H1 (cell line): ENCODE data around the gene MYO1A. TPM values are rescaled to one million over a fixed set of nuclear protein-coding genes. Genes with fewer than 3 reads are reported as not detected.

Experiments used
- CTCF ChIA-PET: fragments of 300-600 bp; sonication (Branson Sonifier 250); formaldehyde crosslinking; loops from one replicate; lab custom pipeline; 2021; ENCODE audit not compliant: partially characterized antibody; lab: Charles Lee
- POLR2A ChIA-PET: fragments of 300-600 bp; sonication (Branson Sonifier 250); formaldehyde crosslinking; loops from one replicate; lab custom pipeline; 2021; ENCODE audit warnings: inconsistent platforms; ENCODE audit not compliant: partially characterized antibody; lab: Charles Lee
- DNase-seq, 2 experiments: peaks; one replicate each; pipeline versions ENCODE4 v3.0.0 to v3.0.0-alpha.2; 2010 to 2022; ENCODE audit warnings: low spot score in 2 of 2, low read depth in 1 of 2, mixed read lengths in 1 of 2
- FAIRE-seq: peaks from 2 replicates; lab custom pipeline; 2011; peaks lifted over from hg19 to GRCh38; lab: Jason Lieb, UNC
- H2AFZ ChIP-seq: 2 replicates; pipeline ENCODE4 v1.8.1; 2012; ENCODE audit warnings: low read length, inconsistent platforms
- H2AK5ac ChIP-seq: 2 replicates; pipeline ENCODE4 v1.6.1; 2013; ENCODE audit warnings: low read depth, low read length
- H2BK120ac ChIP-seq: replicated peaks from 2 replicates; pipeline ENCODE3; 2013; ENCODE audit warnings: low read depth, low read length, inconsistent platforms
- H2BK12ac ChIP-seq: 2 replicates; pipeline ENCODE4 v1.6.1; 2013; ENCODE audit warnings: low read depth, low read length
- H2BK15ac ChIP-seq: 2 replicates; pipeline ENCODE4 v1.6.1; 2013; ENCODE audit warnings: low read length
- H2BK20ac ChIP-seq: 2 replicates; pipeline ENCODE4 v1.6.1; 2013; ENCODE audit warnings: low read length
- H2BK5ac ChIP-seq: 2 replicates; pipeline ENCODE4 v1.6.1; 2013; ENCODE audit warnings: low read depth, low read length
- H3K14ac ChIP-seq: 2 replicates; pipeline ENCODE4 v1.6.1; 2013; ENCODE audit warnings: inconsistent platforms; ENCODE audit not compliant: insufficient read length
- H3K18ac ChIP-seq: 2 replicates; pipeline ENCODE4 v1.6.1; 2013; ENCODE audit warnings: low read length; ENCODE audit errors: extremely low read depth
- H3K23ac ChIP-seq: 2 replicates; pipeline ENCODE4 v1.6.1; 2013; ENCODE audit warnings: inconsistent platforms; ENCODE audit not compliant: insufficient read length
- H3K23me2 ChIP-seq: 2 replicates; pipeline ENCODE4 v1.6.1; 2013; ENCODE audit warnings: low read depth, low read length
- H3K27ac ChIP-seq: 2 replicates; pipeline ENCODE4 v1.6.1; 2011; ENCODE audit warnings: low read depth, low read length, inconsistent platforms
- H3K27me3 ChIP-seq, 4 experiments: replicated peaks in 1 of 4; 1 replicate in 1 of 4; 2 replicates in 3 of 4; pipeline versions ENCODE4 v1.6.1 to v1.8.1; 2011 to 2013; ENCODE audit warnings: low read length in 3 of 4, mild to moderate bottlenecking in 3 of 4, inconsistent platforms in 2 of 4, mixed read lengths in 2 of 4, moderate library complexity in 1 of 4; ENCODE audit not compliant: control insufficient read depth in 3 of 4, insufficient read depth in 3 of 4; ENCODE audit errors: extremely low read depth in 1 of 4
- H3K36me3 ChIP-seq, 4 experiments: 2 replicates each; pipeline versions ENCODE4 v1.6.1 to v1.8.1; 2011 to 2013; ENCODE audit warnings: mild to moderate bottlenecking in 4 of 4, low read length in 3 of 4, moderate library complexity in 2 of 4, control low read depth in 1 of 4, inconsistent platforms in 1 of 4; ENCODE audit not compliant: insufficient read depth in 4 of 4, control insufficient read depth in 2 of 4
- H3K4ac ChIP-seq: replicated peaks from 2 replicates; pipeline ENCODE3; 2013; ENCODE audit warnings: low read length, low read depth, mixed read lengths, inconsistent platforms; ENCODE audit not compliant: insufficient read length
- H3K4me1 ChIP-seq, 4 experiments: replicated peaks in 1 of 4; 1 replicate in 1 of 4; 2 replicates in 3 of 4; pipeline versions ENCODE4 v1.6.1 to v1.8.1; 2011 to 2013; ENCODE audit warnings: low read length in 3 of 4, inconsistent platforms in 2 of 4, mixed read lengths in 1 of 4; ENCODE audit not compliant: insufficient read depth in 4 of 4, control insufficient read depth in 3 of 4
- H3K4me2 ChIP-seq, 2 experiments: 2 replicates each; pipeline versions ENCODE4 v1.6.1 to v1.8.1; 2011 to 2013; ENCODE audit warnings: low read depth in 2 of 2, low read length in 2 of 2, control low read depth in 1 of 2, inconsistent platforms in 1 of 2, mild to moderate bottlenecking in 1 of 2; ENCODE audit not compliant: insufficient read depth in 1 of 2
- H3K4me3 ChIP-seq, 4 experiments: fragments of 200-600, 300-600 bp in 1 of 4; sonication (generic), shearing (Covaris generic), sonication (Bioruptor Twin) in 1 of 4; 2 replicates each; pipeline versions ENCODE4 v1.5.1 to v1.8.1; 2011 to 2016; ENCODE audit warnings: low read length in 4 of 4, low read depth in 3 of 4, control low read depth in 2 of 4, inconsistent platforms in 2 of 4, mild to moderate bottlenecking in 2 of 4, mixed read lengths in 1 of 4, moderate library complexity in 1 of 4; ENCODE audit not compliant: insufficient read depth in 2 of 4; ENCODE audit errors: extremely low read depth in 1 of 4
- H3K56ac ChIP-seq: replicated peaks from 2 replicates; pipeline ENCODE3; 2013; ENCODE audit warnings: low read depth, mild to moderate bottlenecking, mixed read lengths, low read length, inconsistent platforms; ENCODE audit not compliant: insufficient read length
- H3K79me1 ChIP-seq: 2 replicates; pipeline ENCODE4 v1.6.1; 2013; ENCODE audit warnings: low read depth, low read length, control low read depth
- H3K79me2 ChIP-seq, 2 experiments: 2 replicates each; pipeline versions ENCODE4 v1.6.1 to v1.8.1; 2012 to 2013; ENCODE audit warnings: low read length in 2 of 2, mild to moderate bottlenecking in 2 of 2, inconsistent platforms in 1 of 2; ENCODE audit not compliant: insufficient read depth in 2 of 2, control insufficient read depth in 1 of 2
- H3K9ac ChIP-seq, 4 experiments: replicated peaks in 1 of 4; 1 replicate in 1 of 4; 2 replicates in 3 of 4; pipeline versions ENCODE4 v1.6.1 to v1.8.1; 2011 to 2013; ENCODE audit warnings: low read depth in 3 of 4, low read length in 3 of 4, control low read depth in 2 of 4, mild to moderate bottlenecking in 2 of 4, moderate library complexity in 2 of 4, inconsistent platforms in 1 of 4; ENCODE audit errors: extremely low read depth in 1 of 4
- H3K9me3 ChIP-seq, 2 experiments: 2 replicates each; pipeline versions ENCODE4 v1.6.1 to v1.8.1; 2012 to 2013; ENCODE audit warnings: mild to moderate bottlenecking in 2 of 2, moderate library complexity in 2 of 2, control low read depth in 1 of 2, inconsistent platforms in 1 of 2, low read depth in 1 of 2, low read length in 1 of 2, mixed read lengths in 1 of 2; ENCODE audit not compliant: insufficient read depth in 2 of 2
- H4K20me1 ChIP-seq, 2 experiments: replicated peaks in 1 of 2; 2 replicates each; pipeline versions ENCODE3 to v1.8.1; 2011 to 2013; ENCODE audit warnings: inconsistent platforms in 2 of 2, low read length in 2 of 2, mild to moderate bottlenecking in 1 of 2; ENCODE audit not compliant: insufficient read depth in 2 of 2, control insufficient read depth in 1 of 2
- H4K5ac ChIP-seq: 2 replicates; pipeline ENCODE4 v1.6.1; 2013; ENCODE audit warnings: low read length, low read depth, mixed read lengths, inconsistent platforms; ENCODE audit not compliant: insufficient read length
- H4K8ac ChIP-seq: 2 replicates; pipeline ENCODE4 v1.8.0; 2013; ENCODE audit warnings: mild to moderate bottlenecking, moderate library complexity, low read length, inconsistent platforms; ENCODE audit not compliant: insufficient read depth; ENCODE audit errors: extremely low read depth
- H4K91ac ChIP-seq: replicated peaks from 2 replicates; pipeline ENCODE3; 2013; ENCODE audit warnings: low read length, mixed read lengths, inconsistent platforms; ENCODE audit not compliant: insufficient read length
- ATF3 ChIP-seq: IDR thresholded peaks from 2 replicates; pipeline ENCODE4 v1.6.1; 2011; ENCODE audit warnings: low read depth, mild to moderate bottlenecking, low read length; ENCODE audit not compliant: insufficient read depth
- BRCA1 ChIP-seq: IDR thresholded peaks from 2 replicates; pipeline ENCODE4 v1.6.1; 2012; ENCODE audit warnings: low read depth, low read length, improper control_type of control experiment
- E2F6 ChIP-seq: IDR thresholded peaks from 2 replicates; pipeline ENCODE4 v1.6.1; 2012; ENCODE audit warnings: inconsistent platforms
- GTF2F1 ChIP-seq: IDR thresholded peaks from 2 replicates; pipeline ENCODE4 v1.6.1; 2012; ENCODE audit warnings: low read depth, low read length, improper control_type of control experiment, borderline replicate concordance
- HDAC2 ChIP-seq, 2 experiments: fragments of 300-600 bp in 1 of 2; sonication (generic) in 1 of 2; IDR thresholded peaks; 2 replicates each; pipeline ENCODE4 v1.6.1; 2011 to 2012; ENCODE audit warnings: low read depth in 2 of 2, low read length in 2 of 2, mild to moderate bottlenecking in 2 of 2, moderate library complexity in 2 of 2, borderline replicate concordance in 1 of 2, inconsistent platforms in 1 of 2
- HDAC6 ChIP-seq: IDR thresholded peaks from one replicate; pipeline ENCODE4 v1.7.1; 2012; ENCODE audit warnings: low read depth, mild to moderate bottlenecking, inconsistent platforms, low read length, moderate library complexity
- NANOG ChIP-seq: IDR thresholded peaks from 2 replicates; pipeline ENCODE4 v1.6.1; 2011; ENCODE audit warnings: low read length, low read depth, mild to moderate bottlenecking, inconsistent platforms; ENCODE audit not compliant: insufficient read depth, poor library complexity, severe bottlenecking
- NRF1 ChIP-seq: IDR thresholded peaks from 2 replicates; pipeline ENCODE4 v1.6.1; 2011; ENCODE audit warnings: mild to moderate bottlenecking, low read depth, low read length, improper control_type of control experiment
- POU5F1 ChIP-seq: IDR thresholded peaks from 2 replicates; pipeline ENCODE4 v1.6.1; 2011; ENCODE audit warnings: low read depth, mild to moderate bottlenecking, low read length, moderate library complexity
- RAD21 ChIP-seq, 2 experiments: IDR thresholded peaks in 1 of 2; conservative IDR thresholded peaks in 1 of 2; 2 replicates each; pipeline ENCODE4 v1.6.1; 2011; ENCODE audit warnings: low read depth in 2 of 2, low read length in 2 of 2, improper control_type of control experiment in 1 of 2, inconsistent platforms in 1 of 2, mild to moderate bottlenecking in 1 of 2, moderate library complexity in 1 of 2
- RNF2 ChIP-seq: fragments of 200-900, 300-1000 bp; sonication (generic); IDR thresholded peaks from 2 replicates; pipeline ENCODE4 v1.7.1; 2016; ENCODE audit warnings: borderline replicate concordance, low read depth, mild to moderate bottlenecking, antibody characterized with exemption, low read length; ENCODE audit not compliant: poor library complexity, severe bottlenecking; ENCODE audit errors: missing control alignments
- SP1 ChIP-seq: IDR thresholded peaks from 2 replicates; pipeline ENCODE4 v1.6.1; 2011; ENCODE audit warnings: low read depth, low read length
- WGBS, 2 experiments: shearing (Covaris generic) in 1 of 2; methylation state at CpG; one replicate each; pipeline versions ENCODE4 v1.1.6 to v1.1.7; 2013 to 2015; ENCODE audit warnings: low lambda C conversion rate in 2 of 2, mixed read lengths in 2 of 2, inconsistent platforms in 1 of 2, low coverage in 1 of 2, missing lambda C conversion rate in 1 of 2; ENCODE audit not compliant: insufficient replicate concordance in 2 of 2, insufficient coverage in 1 of 2, insufficient read length in 1 of 2; ENCODE audit errors: extremely low coverage in 1 of 2, missing lambda C conversion rate in 1 of 2; 5-methylcytosine and 5-hydroxymethylcytosine counted together
- polyA plus RNA-seq, 7 experiments: library from polyadenylated mRNA; depleted of rRNA in 3 of 7; stranded (reverse) in 5 of 7; unstranded in 2 of 7; fragments of >200 nt in 5 of 7; fragments of 200-250 nt in 2 of 7; gene quantifications; 1 replicate in 5 of 7; 2 replicates in 1 of 7; 4 replicates in 1 of 7; pipeline versions ENCODE4 v1.2.1 to v1.2.3, GENCODE V29; 2011 to 2013; ENCODE audit warnings: missing spikeins in 2 of 7, mixed read lengths in 2 of 7
- total RNA-seq: library from RNA; stranded (reverse); fragmentation: NEBNext Ultra II Directional; extraction: Animal tissue kit (Norgen Biotek cat#: 25700); gene quantifications from 2 replicates; pipeline ENCODE4 v1.2.1, GENCODE V29; 2021

MYO1A gene
- total and polyA plus RNA-seq, 2 of the 8 experiments (the other 6 are each of a cell fraction or from before 2014, with no cell fraction given) = 0.54 to 0.77 TPM

- 89% methylated on average over 6 of the region's 6 CpGs; no CpG with 5 or more reads in 1 of the 2 experiments for WGBS, 2 experiments
- H4K5ac ChIP-seq = no peak overlapping the region
- no peak for FAIRE-seq
- TF ChIP-seq RNF2 (no peak), SP1 (no peak), POU5F1 (no peak), RAD21 (IDR thresholded peaks at IDR 0.05 in 1 of 2, conservative IDR thresholded peaks at IDR 0.05 in 1 of 2; ENCODE audit: low read depth in 2 of 2, low read length in 2 of 2) (no peak), NANOG (no peak), HDAC6 (no peak), E2F6 (no peak), GTF2F1 (no peak), HDAC2 (IDR thresholded peaks at IDR 0.05; ENCODE audit: borderline replicate concordance in 1 of 2, low read depth in 2 of 2, low read length in 2 of 2) (no peak), ATF3 (no peak), NRF1 (no peak), BRCA1 (no peak)
These were observed 69.7 kb downstream of the MYO1A start for GRCh38 chr12:56980268-56980667.

More at GRCh38 chr12:56980268-56980667, 69.7 kb downstream of the MYO1A start:
- Histone ChIP-seq H2BK15ac (no peak overlapping the region), H3K79me1 (no peaks in the 10 kb centered on the region), H4K20me1 (no peaks in the 10 kb centered on the region), H2BK5ac (no peak overlapping the region), H4K8ac (no peak overlapping the region), H4K91ac (no peak overlapping the region), H2BK12ac (no peak overlapping the region), H2BK20ac (no peak overlapping the region), H2AK5ac (no peak overlapping the region), H3K18ac (no peak overlapping the region), H3K36me3 (no peaks in the 10 kb centered on the region), H3K23ac (no peak overlapping the region), H3K9me3 (no peaks in the 10 kb centered on the region), H3K27me3 (no peaks in the 10 kb centered on the region), H3K27ac (no peak overlapping the region), H3K4me1 (no peaks in the 10 kb centered on the region), H3K4ac (no peak overlapping the region), H2BK120ac (no peak overlapping the region), H3K79me2 (no peaks in the 10 kb centered on the region), H3K14ac (no peak overlapping the region), H2AFZ (no peak overlapping the region), H3K4me2 (no peak overlapping the region), H3K56ac (no peak overlapping the region), H3K23me2 (no peaks in the 10 kb centered on the region), H3K4me3 (no peak overlapping the region), H3K9ac (no peak overlapping the region)
- no peak for DNase-seq
- CTCF ChIA-PET = interaction anchor here (1.1 kb wide), 1 partner anchor 166 kb away, joined by 3 read pairs; no protein-coding TSS in a partner anchor
- POLR2A ChIA-PET = interaction anchor here (1.0 kb wide), 1 partner anchor 26 kb away, joined by 4 read pairs; the partner anchor contains the start of gene ZBTB39
